Heart left ventricle (tissue), 13 donors: ENCODE measurements around the gene RALGAPA2.

Experiments used
- CTCF ChIP-seq, 12 donors: fragments of 200-600 bp; sonication (generic) in 4 of 12; IDR thresholded peaks; one replicate each; pipeline versions ENCODE4 v1.5.0 to v1.8.0; 2018 to 2022; ENCODE audit warnings: antibody characterized with exemption in 12 of 12, mild to moderate bottlenecking in 5 of 12
- POLR2A ChIP-seq, 2 donors: fragments of 450-650 bp; IDR thresholded peaks; one replicate each; pipeline ENCODE4 v1.6.1; 2017; ENCODE audit warnings: antibody characterized with exemption in 2 of 2, mild to moderate bottlenecking in 2 of 2, moderate library complexity in 2 of 2
- donor health status: ischemic (EF 13 %, LVEDD 7.1; RV severe dilation, severe dysfunction).
- donor health status: DM: no; HTN: yes; CAD: no.
- donor health status: DM: no; HTN: no; CAD: no.
- donor health status: ischemic (EF 25% LVEDD 6.9; RV normal size, moderate dysfunction).
- donor health status: ischemic (EF 25% LVEDD 5.7; RV mildly dilated, moderate dysfunction).
- donor health status: ischemic (EF 35%, LVEDD 5.7; RV mildly dilated, moderate dysfunction).
- donor health status: nonischemic (EF 11% LVEDD 7.7; RV severe dilation, severe dysfunction).
- donor health status: DM: yes; HTN: yes; CAD: no.
- donor health status: PGD.
- donor health status: ischemic (EF 29% LVEDD 5.4; RV normal size, mild dysfunction).
- donor health status: nonischemic (EF 23%, LVEDD 6.1; RV moderate dilation, normal function).

DNA sequence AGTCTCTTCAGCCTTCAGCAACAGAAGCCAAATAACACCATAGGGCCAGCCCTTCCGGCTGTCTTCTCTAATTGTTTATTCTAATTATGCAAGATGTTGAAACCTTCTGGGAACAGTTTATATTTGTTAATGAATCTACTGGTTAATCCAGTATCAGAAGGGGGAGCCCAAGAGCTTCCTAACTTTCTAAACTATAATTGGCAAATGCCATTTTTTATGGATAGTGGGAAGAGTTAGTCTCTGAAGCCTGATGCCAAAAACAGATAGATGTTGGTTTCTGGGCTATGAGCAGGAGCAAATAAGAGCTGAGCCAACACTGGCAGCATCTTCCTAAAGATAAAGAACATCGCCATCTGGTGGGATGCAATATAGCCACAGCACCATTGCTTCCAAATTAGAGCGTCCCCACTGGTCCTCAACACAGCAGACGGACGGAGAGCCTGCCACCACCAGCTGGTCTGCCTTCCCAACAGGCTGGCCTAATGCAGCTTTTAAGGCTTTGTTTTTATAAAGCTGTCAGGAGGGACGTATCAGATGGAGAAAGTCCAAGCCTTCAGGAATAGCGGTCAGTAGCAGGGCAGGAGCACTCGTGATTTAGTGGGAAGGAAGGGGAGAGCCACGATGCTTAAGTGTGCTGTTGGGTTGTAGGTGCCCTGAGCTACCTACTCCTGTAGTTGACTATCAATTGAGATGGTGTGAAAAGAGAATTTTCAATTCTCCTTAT is 118.8 kb downstream of the RALGAPA2 start:
- TF ChIP-seq CTCF (IDR thresholded peaks at IDR 0.05) (peak in 9 of 12 donors; percentile 4 to 55 (median 26)), POLR2A (IDR thresholded peaks at IDR 0.05) (no peak)
